ENCODE measurements around the gene FGF5.
"Not testable (repeated sequence)": the region's sequence is repeated elsewhere in the genome, so short reads cannot be mapped to it uniquely, and the experiment has no call there.

The FGF5 gene

DNA sequence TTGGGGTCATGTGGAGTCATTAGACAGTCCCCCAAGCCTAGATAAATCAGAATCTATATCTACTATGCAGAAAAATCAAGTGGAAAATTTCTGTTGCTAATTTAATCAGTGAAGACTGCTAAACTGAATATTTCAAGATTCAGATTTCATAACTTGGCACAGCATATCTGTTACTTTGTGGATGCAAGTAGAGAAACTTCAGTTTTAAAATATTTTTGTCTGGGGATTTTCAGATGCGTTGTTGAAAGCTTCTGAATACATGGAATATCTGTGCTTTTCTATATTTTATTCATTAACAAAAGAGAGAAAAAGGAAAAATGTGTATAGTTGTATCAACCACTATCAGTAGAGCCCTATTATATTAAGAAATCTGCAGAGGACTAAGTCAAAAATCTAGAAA lies 4.4 kb downstream of the FGF5 start:
- Histone ChIP-seq H3K9me3 (no peaks in the 10 kb centered on the region), H3K27ac (no peak overlapping the region), H3K36me3 (no peaks in the 10 kb centered on the region), H3K27me3 (peaks cover 0 to 31% of the 10 kb centered on the region in 2 donors), H3K4me3 (no peak overlapping the region), H3K4me1 (peaks cover 0 to 25% (median 13%) of the 10 kb centered on the region in 4 donors)
- intact Hi-C loops (cut with DNase I; ENCODE audit: low total_unique reads) = no loop called here
- no peak for DNase-seq
- TF ChIP-seq, protein P1, sequence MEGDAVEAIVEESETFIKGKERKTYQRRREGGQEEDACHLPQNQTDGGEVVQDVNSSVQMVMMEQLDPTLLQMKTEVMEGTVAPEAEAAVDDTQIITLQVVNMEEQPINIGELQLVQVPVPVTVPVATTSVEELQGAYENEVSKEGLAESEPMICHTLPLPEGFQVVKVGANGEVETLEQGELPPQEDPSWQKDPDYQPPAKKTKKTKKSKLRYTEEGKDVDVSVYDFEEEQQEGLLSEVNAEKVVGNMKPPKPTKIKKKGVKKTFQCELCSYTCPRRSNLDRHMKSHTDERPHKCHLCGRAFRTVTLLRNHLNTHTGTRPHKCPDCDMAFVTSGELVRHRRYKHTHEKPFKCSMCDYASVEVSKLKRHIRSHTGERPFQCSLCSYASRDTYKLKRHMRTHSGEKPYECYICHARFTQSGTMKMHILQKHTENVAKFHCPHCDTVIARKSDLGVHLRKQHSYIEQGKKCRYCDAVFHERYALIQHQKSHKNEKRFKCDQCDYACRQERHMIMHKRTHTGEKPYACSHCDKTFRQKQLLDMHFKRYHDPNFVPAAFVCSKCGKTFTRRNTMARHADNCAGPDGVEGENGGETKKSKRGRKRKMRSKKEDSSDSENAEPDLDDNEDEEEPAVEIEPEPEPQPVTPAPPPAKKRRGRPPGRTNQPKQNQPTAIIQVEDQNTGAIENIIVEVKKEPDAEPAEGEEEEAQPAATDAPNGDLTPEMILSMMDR (IDR thresholded peaks at IDR 0.05) = no peak

DNA sequence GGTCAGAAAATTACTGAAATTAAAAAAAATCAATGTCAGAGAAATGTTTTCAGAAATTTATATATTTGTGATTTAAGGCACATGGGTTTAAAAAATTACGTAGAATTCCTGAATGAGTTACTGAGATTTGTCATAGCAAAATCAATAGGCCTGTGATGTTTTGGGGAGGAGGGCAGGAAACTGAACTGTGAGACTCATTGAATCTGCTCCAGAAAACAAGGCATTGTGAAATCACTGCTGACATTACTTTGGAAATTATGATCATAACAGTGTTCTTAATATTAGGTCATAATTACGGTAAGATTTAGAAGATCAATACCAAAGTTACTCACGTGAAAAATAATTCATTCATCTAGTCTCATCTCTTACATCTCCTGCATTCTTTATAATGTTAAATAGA lies 5.3 kb downstream of the FGF5 start:
- H3K36me3 ChIP-seq = no peaks in the 10 kb centered on the region
- TF ChIP-seq, protein P1 (IDR thresholded peaks at IDR 0.05) = no peak
- no peak overlapping the region for H3K4me3 ChIP-seq
- no peaks in the 10 kb centered on the region for H3K9me3 ChIP-seq
- peaks cover 0 to 22% of the 10 kb centered on the region in 2 donors for H3K27me3 ChIP-seq
- intact Hi-C loops (cut with DNase I; ENCODE audit: low total_unique reads) = no loop called here
- DNase-seq = no peak
- H3K4me1 ChIP-seq = peaks cover 0 to 16% (median 5%) of the 10 kb centered on the region in 4 donors
- no peak overlapping the region for H3K27ac ChIP-seq

DNA sequence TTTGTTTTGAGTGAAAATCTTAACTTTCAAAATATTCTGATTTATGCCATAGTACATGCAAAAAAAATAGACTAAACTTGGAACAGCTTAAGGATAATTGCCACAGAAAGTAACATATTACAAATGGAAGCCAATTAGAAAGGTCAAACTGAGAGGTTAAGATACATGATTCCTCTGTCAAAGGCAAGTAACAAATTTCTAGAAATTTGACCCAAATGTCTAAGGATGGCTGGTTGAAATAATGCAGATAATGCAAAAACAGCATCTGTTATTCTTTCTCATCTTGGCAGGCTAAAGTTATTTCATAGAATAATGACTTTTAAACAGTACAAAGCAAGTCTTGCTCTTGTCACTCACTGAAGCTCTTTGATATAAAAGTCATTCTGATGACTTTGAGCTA lies 10.5 kb downstream of the FGF5 start:
- no peak for DNase-seq
- intact Hi-C loops (cut with DNase I; ENCODE audit: low total_unique reads) = no loop called here
- H3K4me1 ChIP-seq = no peaks in the 10 kb centered on the region
- no peaks in the 10 kb centered on the region for H3K27me3 ChIP-seq
- TF ChIP-seq, protein P1 (IDR thresholded peaks at IDR 0.05) = no peak
- H3K4me3 ChIP-seq = no peak overlapping the region
- H3K36me3 ChIP-seq = no peaks in the 10 kb centered on the region
- H3K27ac ChIP-seq = no peak overlapping the region
- H3K9me3 ChIP-seq = no peaks in the 10 kb centered on the region

DNA sequence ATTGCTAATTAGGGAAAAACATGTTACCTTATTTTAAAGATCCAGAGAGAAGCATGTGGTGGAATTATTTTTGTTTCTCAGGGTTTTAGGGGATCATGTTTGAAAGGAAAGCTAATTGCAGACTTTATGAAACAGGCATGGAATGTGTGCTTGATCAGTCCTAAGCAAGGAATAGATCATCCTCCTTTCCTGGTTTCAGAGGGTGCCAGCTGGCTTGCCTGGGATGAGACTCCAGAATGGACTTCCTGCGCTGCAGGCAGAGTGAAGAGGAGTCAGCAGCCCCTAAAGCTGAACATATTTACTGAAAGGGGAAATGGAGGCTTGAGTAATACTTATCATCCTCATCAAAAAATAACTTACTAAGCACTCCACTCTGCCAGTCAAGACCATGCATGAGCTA lies 13.3 kb downstream of the FGF5 start:
- Histone ChIP-seq H3K9me3 (no peaks in the 10 kb centered on the region), H3K4me3 (no peak overlapping the region), H3K36me3 (no peaks in the 10 kb centered on the region), H3K4me1 (no peaks in the 10 kb centered on the region), H3K27ac (no peak overlapping the region), H3K27me3 (no peaks in the 10 kb centered on the region)
- TF ChIP-seq, protein P1 (IDR thresholded peaks at IDR 0.05) = no peak
- no peak for DNase-seq
- intact Hi-C loops (cut with DNase I; ENCODE audit: low total_unique reads) = no loop called here

DNA sequence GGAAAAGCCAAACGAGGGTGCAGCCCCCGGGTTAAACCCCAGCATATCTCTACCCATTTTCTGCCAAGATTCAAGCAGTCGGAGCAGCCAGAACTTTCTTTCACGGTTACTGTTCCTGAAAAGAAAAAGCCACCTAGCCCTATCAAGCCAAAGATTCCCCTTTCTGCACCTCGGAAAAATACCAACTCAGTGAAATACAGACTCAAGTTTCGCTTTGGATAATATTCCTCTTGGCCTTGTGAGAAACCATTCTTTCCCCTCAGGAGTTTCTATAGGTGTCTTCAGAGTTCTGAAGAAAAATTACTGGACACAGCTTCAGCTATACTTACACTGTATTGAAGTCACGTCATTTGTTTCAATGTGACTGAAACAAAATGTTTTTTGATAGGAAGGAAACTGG lies 20.0 kb downstream of the FGF5 start:
- no peaks in the 10 kb centered on the region for H3K27me3 ChIP-seq
- no peaks in the 10 kb centered on the region for H3K36me3 ChIP-seq
- no peak for DNase-seq
- H3K27ac ChIP-seq = no peak overlapping the region
- H3K9me3 ChIP-seq = no peaks in the 10 kb centered on the region
- intact Hi-C loops (cut with DNase I; ENCODE audit: low total_unique reads) = no loop called here
- TF ChIP-seq, protein P1 (IDR thresholded peaks at IDR 0.05) = no peak
- H3K4me1 ChIP-seq = no peaks in the 10 kb centered on the region
- no peak overlapping the region for H3K4me3 ChIP-seq

DNA sequence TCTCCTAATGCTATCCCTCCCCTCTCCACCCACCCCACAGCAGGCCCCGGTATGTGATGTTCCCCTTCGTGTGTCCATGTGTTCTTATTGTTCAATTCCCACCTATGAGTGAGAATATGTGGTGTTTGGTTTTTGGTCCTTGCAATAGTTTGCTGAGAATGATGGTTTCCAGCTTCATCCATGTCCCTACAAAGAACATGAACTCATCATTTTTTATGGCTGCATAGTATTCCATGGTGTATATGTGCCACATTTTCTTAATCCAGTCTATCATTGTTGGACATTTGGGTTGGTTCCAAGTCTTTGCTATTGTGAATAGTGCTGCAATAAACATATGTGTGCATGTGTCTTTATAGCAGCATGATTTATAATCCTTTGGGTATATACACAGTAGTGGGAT lies 24.2 kb downstream of the FGF5 start:
- DNase-seq; H3K4me1 ChIP-seq; H3K36me3 ChIP-seq; H3K27ac ChIP-seq; H3K27me3 ChIP-seq; H3K9me3 ChIP-seq; intact Hi-C loops (cut with DNase I; ENCODE audit: low total_unique reads); H3K4me3 ChIP-seq: not testable (repeated sequence)

Measured in tibial artery (tissue), 4 donors.